ENCODE data around the gene DHX35. TPM values are rescaled to one million over a fixed set of nuclear protein-coding genes. Genes with fewer than 3 reads are reported as not detected.
"Not testable (repeated sequence)": the region's sequence is repeated elsewhere in the genome, so short reads cannot be mapped to it uniquely, and the experiment has no call there.

Gene DHX35
- total and polyA plus RNA-seq, 8 donors = 4.7 to 33.8 (median 8.8) TPM

DNA sequence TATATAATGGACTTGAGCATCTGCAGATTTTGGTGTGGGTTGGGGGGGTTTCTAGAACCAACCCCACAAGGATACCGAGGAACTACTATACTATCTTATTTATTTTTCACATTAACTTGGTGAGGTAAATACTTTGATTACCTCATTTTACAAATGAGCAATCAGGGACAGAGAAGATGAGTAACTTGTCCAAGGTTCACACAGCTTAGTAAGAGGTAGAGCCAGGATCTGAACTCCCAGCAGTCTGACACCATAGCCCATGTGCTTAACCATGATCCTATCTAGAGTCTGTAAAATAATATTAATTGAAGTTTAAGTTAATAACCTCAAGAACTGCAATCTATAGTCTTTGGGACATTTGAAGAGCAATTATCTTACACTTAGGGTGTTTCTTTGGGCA is 28.6 kb downstream of the DHX35 start:
- no peak overlapping the region for H3K4me3 ChIP-seq
- TF ChIP-seq EP300 (IDR thresholded peaks at IDR 0.05) (no peak), POLR2A (IDR thresholded peaks at IDR 0.05) (no peak), POLR2AphosphoS5 (IDR thresholded peaks at IDR 0.05) (no peak)
- TF ChIP-seq, protein P1, sequence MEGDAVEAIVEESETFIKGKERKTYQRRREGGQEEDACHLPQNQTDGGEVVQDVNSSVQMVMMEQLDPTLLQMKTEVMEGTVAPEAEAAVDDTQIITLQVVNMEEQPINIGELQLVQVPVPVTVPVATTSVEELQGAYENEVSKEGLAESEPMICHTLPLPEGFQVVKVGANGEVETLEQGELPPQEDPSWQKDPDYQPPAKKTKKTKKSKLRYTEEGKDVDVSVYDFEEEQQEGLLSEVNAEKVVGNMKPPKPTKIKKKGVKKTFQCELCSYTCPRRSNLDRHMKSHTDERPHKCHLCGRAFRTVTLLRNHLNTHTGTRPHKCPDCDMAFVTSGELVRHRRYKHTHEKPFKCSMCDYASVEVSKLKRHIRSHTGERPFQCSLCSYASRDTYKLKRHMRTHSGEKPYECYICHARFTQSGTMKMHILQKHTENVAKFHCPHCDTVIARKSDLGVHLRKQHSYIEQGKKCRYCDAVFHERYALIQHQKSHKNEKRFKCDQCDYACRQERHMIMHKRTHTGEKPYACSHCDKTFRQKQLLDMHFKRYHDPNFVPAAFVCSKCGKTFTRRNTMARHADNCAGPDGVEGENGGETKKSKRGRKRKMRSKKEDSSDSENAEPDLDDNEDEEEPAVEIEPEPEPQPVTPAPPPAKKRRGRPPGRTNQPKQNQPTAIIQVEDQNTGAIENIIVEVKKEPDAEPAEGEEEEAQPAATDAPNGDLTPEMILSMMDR (IDR thresholded peaks at IDR 0.05) = no peak
- peaks cover 4 to 23% (median 14%) of the 10 kb centered on the region in 4 donors for H3K4me1 ChIP-seq
- peaks cover 7 to 54% (median 48%) of the 10 kb centered on the region in 4 donors for H3K36me3 ChIP-seq
- no peak overlapping the region for H3K27ac ChIP-seq
- no peak for DNase-seq
- intact Hi-C loops (cut with DNase I; ENCODE audit: low total_unique reads) = no loop called here
- WGBS, 5 donors = 84 to 96% (median 89%) methylated on average over 1 of the region's 1 CpG
- H3K27me3 ChIP-seq = no peaks in the 10 kb centered on the region
- H3K9me3 ChIP-seq = no peaks in the 10 kb centered on the region

DNA sequence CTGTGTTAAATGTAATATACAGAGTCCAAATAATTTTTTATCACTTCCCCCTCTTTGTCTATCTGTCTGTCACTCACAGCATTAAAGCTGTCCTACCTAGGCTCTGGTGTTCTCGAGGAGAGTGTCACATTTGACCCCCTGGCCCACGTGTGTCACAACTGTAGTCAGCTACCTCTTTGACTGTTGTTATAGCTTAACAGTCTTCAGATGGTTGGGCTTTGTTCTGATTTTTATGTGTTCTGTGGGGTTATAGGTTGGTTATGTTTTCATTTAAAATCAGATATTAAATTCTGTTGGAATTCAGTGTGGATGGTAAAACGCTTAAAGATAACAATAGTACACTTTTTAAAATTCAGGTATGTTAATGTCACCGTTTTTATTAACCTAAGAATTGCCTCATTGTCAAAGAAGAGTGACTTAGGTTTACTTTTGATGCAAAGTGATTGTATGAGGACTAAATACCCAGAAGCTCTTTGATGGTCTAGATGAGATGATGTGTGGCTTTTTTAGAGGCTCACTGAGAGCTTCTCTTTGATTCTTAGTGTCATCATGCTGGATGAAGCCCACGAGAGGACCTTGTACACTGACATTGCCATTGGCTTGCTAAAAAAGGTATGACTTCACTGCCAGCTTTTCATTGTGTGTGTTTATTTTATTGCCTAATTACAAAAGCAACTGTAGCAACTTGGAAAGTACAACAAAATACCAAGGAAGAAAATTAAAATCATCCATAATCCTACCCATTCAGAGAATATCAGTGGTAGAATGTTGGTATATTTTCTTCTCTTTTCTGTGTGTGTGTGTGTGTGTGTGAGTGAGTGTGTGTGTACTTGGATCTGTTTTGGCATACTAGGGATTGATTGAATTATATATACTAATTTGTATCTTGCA is 29.9 kb downstream of the DHX35 start:
- H3K4me3 ChIP-seq = no peak overlapping the region
- WGBS, 5 donors = 59 to 72% (median 64%) methylated on average over 5 of the region's 5 CpGs
- peaks cover 7 to 67% (median 62%) of the 10 kb centered on the region in 4 donors for H3K36me3 ChIP-seq
- TF ChIP-seq POLR2A (IDR thresholded peaks at IDR 0.05) = no peak
- no peak for DNase-seq
- no peak overlapping the region for H3K27ac ChIP-seq
- H3K27me3 ChIP-seq = no peaks in the 10 kb centered on the region
- peaks cover 0 to 10% (median 5%) of the 10 kb centered on the region in 4 donors for H3K4me1 ChIP-seq
- H3K9me3 ChIP-seq = no peaks in the 10 kb centered on the region
- intact Hi-C loops (cut with DNase I; ENCODE audit: low total_unique reads) = no loop called here

DNA sequence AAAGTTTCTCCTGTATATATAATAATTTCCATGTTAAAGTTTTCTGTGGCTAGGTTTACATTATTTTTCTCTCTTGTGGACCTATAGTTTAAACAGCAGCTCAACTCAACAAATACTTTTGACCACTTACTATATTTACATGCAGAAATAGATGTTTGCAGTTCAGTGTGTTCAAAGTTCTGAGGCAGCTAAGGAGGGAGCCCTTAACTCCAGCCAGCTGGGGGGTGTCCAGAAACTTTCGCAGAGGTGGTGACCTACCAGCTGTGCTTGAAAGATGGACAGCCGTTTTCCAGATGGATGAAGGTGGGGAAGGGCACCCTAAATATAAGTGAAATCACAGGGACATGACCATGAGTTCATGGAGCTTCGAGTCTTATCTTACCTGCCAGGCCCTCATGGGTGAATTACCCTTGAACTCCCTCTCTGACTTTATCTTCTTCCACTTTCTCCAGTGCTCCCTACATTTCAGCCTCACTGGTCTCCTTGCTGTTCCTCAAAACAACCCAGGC is 33.4 kb downstream of the DHX35 start:
- Histone ChIP-seq H3K4me1 (peaks cover 0 to 7% (median 2%) of the 10 kb centered on the region in 4 donors), H3K9me3 (no peaks in the 10 kb centered on the region), H3K36me3 (peaks cover 7 to 83% (median 77%) of the 10 kb centered on the region in 4 donors), H3K27ac (no peak overlapping the region), H3K4me3 (no peak overlapping the region), H3K27me3 (no peaks in the 10 kb centered on the region)
- 45 to 64% (median 60%) methylated on average over 3 of the region's 3 CpGs for WGBS, 5 donors
- DNase-seq = no peak
- no peak for TF ChIP-seq POLR2AphosphoS5 (IDR thresholded peaks at IDR 0.05)
- TF ChIP-seq POLR2A (IDR thresholded peaks at IDR 0.05) = no peak
- no peak for TF ChIP-seq EP300 (IDR thresholded peaks at IDR 0.05)
- TF ChIP-seq, protein P1 (IDR thresholded peaks at IDR 0.05) = no peak
- intact Hi-C loops (cut with DNase I; ENCODE audit: low total_unique reads) = no loop called here

DNA sequence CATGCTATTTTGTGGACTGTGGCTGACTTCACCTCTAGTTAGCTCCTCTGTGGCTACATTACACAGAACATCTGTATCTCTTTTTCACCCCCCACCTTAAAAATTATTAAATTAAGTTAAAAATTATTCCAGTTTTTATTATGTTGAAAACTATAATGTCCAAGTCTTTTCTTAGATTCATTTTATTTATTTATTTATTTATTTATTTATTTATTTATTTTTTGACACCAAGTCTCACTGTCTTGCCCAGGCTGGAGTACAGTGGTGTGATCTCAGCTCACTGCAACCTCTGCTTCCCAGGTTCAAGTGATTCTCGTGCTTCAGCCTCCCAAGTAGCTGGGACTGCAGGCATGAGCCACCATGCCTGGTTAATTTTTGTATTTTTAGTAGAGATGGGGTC is 34.7 kb downstream of the DHX35 start:
- H3K27ac ChIP-seq; H3K4me1 ChIP-seq; H3K27me3 ChIP-seq; intact Hi-C loops (cut with DNase I; ENCODE audit: low total_unique reads); DNase-seq; H3K4me3 ChIP-seq; H3K9me3 ChIP-seq: not testable (repeated sequence)
- H3K36me3 ChIP-seq = peaks cover 7 to 89% (median 85%) of the 10 kb centered on the region in 4 donors
- 83 to 100% (median 94%) methylated on average over 1 of the region's 1 CpG for WGBS, 5 donors

DNA sequence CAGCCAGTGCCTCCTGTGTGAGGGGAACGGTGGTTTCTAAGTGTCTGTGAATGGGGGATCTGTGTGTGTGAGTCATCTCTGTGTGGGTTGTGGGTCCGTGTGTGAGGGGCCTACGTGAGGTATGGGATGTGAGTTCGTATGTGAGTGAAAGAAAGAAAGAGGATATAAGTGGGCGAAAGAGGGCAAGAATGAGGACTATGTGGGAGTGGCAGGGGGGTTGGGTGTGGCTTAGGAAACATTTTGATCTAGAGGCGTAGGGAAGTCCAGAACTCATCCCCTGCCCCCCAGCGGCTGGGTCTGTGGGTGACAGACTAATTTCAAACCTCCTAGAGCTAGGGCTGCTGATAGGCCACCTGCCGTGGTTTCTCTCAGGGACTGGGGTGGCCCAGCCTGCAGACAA is 35.5 kb downstream of the DHX35 start:
- Histone ChIP-seq H3K27ac (no peak overlapping the region), H3K9me3 (no peaks in the 10 kb centered on the region), H3K4me1 (peaks cover 0 to under 1% (median 0%) of the 10 kb centered on the region in 4 donors), H3K27me3 (no peaks in the 10 kb centered on the region), H3K36me3 (peaks cover 7 to 94% (median 89%) of the 10 kb centered on the region in 4 donors), H3K4me3 (no peak overlapping the region)
- no peak for DNase-seq
- WGBS, 5 donors = 79 to 89% (median 85%) methylated on average over 8 of the region's 8 CpGs
- TF ChIP-seq, protein P1 (IDR thresholded peaks at IDR 0.05) = no peak
- TF ChIP-seq POLR2AphosphoS5 (IDR thresholded peaks at IDR 0.05) (no peak), EP300 (IDR thresholded peaks at IDR 0.05) (no peak), POLR2A (IDR thresholded peaks at IDR 0.05) (no peak)
- intact Hi-C loops (cut with DNase I; ENCODE audit: low total_unique reads) = no loop called here

Data from stomach (tissue), 9 donors.